GM12878 (cell line): ENCODE results near the gene THNSL1. TPM values are rescaled to one million over a fixed set of nuclear protein-coding genes. Genes with fewer than 3 reads are reported as not detected.

Source experiments
- ATAC-seq: fragments of 200-7000 bp; cut with Tn5 transposase; 3 replicates; pipeline ENCODE4 v1.9.1; 2020; ENCODE audit warnings: mild to moderate bottlenecking, moderate library complexity
- BruUV-seq: library from RNA; stranded (reverse); fragments of 400-500 nt; replicated peaks from 2 replicates; lab custom pipeline; 2021; lab: Mats Ljungman, UMichigan
- CTCF ChIA-PET: fragments of 300-600 bp; sonication (Branson Sonifier 250); formaldehyde crosslinking; extraction: SDS; loops from one replicate; lab custom pipeline; 2021; ENCODE audit warnings: inconsistent platforms; lab: Yijun Ruan, JAX
- POLR2A ChIA-PET: fragments of 350-600 bp; formaldehyde crosslinking; extraction: SDS; loops from one replicate; lab custom pipeline; 2021; ENCODE audit warnings: inconsistent platforms; lab: Charles Lee
- RAD21 ChIA-PET: fragments of 300-600 bp; sonication (Branson Sonifier 250); formaldehyde crosslinking; loops from one replicate; lab custom pipeline; 2023; ENCODE audit warnings: antibody characterized with exemption; ENCODE audit not compliant: unreplicated experiment; lab: Charles Lee
- SMC1A ChIA-PET: fragments of 300-600 bp; sonication (Branson Sonifier 250); formaldehyde crosslinking; loops from one replicate; lab custom pipeline; 2023; ENCODE audit not compliant: unreplicated experiment, uncharacterized antibody; lab: Charles Lee
- DNase-seq: peaks from one replicate; pipeline ENCODE4 v3.0.0-alpha.2; 2011; ENCODE audit warnings: low read depth, low spot score
- FAIRE-seq: peaks from 3 replicates; lab custom pipeline; 2011; peaks lifted over from hg19 to GRCh38; lab: Jason Lieb, UNC
- H2AFZ ChIP-seq: 2 replicates; pipeline ENCODE4 v1.6.0; 2011; ENCODE audit warnings: low read depth, low read length, control low read depth; ENCODE audit not compliant: control insufficient read depth
- H3K27ac ChIP-seq: 2 replicates; pipeline ENCODE4 v1.5.1; 2011; ENCODE audit warnings: control low read depth; ENCODE audit not compliant: control insufficient read depth, insufficient read depth
- H3K27me3 ChIP-seq, 2 experiments: replicated peaks in 1 of 2; 2 replicates each; pipeline versions ENCODE4 v1.6.0 to v1.6.1; 2011; ENCODE audit warnings: low read length in 1 of 2; ENCODE audit not compliant: control insufficient read depth in 2 of 2, insufficient read depth in 2 of 2
- H3K36me3 ChIP-seq, 2 experiments: 2 replicates each; pipeline ENCODE4 v1.5.1; 2011; ENCODE audit warnings: low read length in 1 of 2; ENCODE audit not compliant: control insufficient read depth in 2 of 2, insufficient read depth in 2 of 2
- H3K4me1 ChIP-seq: 2 replicates; pipeline ENCODE4 v1.6.1; 2011; ENCODE audit warnings: mild to moderate bottlenecking, low read length, moderate library complexity, mixed read lengths; ENCODE audit not compliant: control insufficient read depth, insufficient read depth
- H3K4me2 ChIP-seq: 2 replicates; pipeline ENCODE4 v1.6.0; 2011; ENCODE audit warnings: control low read depth; ENCODE audit not compliant: control insufficient read depth, insufficient read depth
- H3K4me3 ChIP-seq: fragments of 200-600 bp; sonication (generic); 2 replicates; pipeline ENCODE4 v1.5.1; 2016
- H3K79me2 ChIP-seq: 2 replicates; pipeline ENCODE4 v1.6.0; 2011; ENCODE audit warnings: low read length; ENCODE audit not compliant: control insufficient read depth, insufficient read depth
- H3K9ac ChIP-seq: 2 replicates; pipeline ENCODE4 v1.8.0; 2011; ENCODE audit warnings: low read length, control low read depth, mixed read lengths; ENCODE audit not compliant: control insufficient read depth, insufficient read depth
- H3K9me3 ChIP-seq: replicated peaks from 3 replicates; pipeline ENCODE4 v1.5.1; 2011; ENCODE audit warnings: mild to moderate bottlenecking, low read length; ENCODE audit not compliant: control insufficient read depth, insufficient read depth
- H4K20me1 ChIP-seq: 2 replicates; pipeline ENCODE4 v1.6.0; 2011; ENCODE audit not compliant: control insufficient read depth, insufficient read depth
- BHLHE40 ChIP-seq, 2 experiments: fragments of 450-650 bp in 1 of 2; IDR thresholded peaks; 2 replicates each; pipeline ENCODE4 v1.6.1; 2011 to 2017; ENCODE audit warnings: low read depth in 2 of 2, borderline replicate concordance in 1 of 2, improper control_type of control experiment in 1 of 2, low read length in 1 of 2, mild to moderate bottlenecking in 1 of 2
- BRCA1 ChIP-seq: IDR thresholded peaks from 2 replicates; pipeline ENCODE4 v1.6.1; 2011; ENCODE audit warnings: low read depth, low read length, improper control_type of control experiment
- ETV6 ChIP-seq, 2 experiments: fragments of 450-650 bp in 1 of 2; IDR thresholded peaks in 1 of 2; conservative IDR thresholded peaks in 1 of 2; 2 replicates each; pipeline ENCODE4 v1.6.1; 2014; ENCODE audit warnings: antibody characterized with exemption in 1 of 2, borderline replicate concordance in 1 of 2, low read depth in 1 of 2, mild to moderate bottlenecking in 1 of 2, moderate library complexity in 1 of 2
- PRDM15 ChIP-seq: fragments of 450-650 bp; formaldehyde crosslinking; IDR thresholded peaks from 2 replicates; pipeline ENCODE4 v1.4.0; 2020; ENCODE audit warnings: mild to moderate bottlenecking, moderate library complexity
- SUZ12 ChIP-seq: fragments of 200-600 bp; sonication (generic); IDR thresholded peaks from one replicate; pipeline ENCODE4 v1.6.1; 2018; ENCODE audit warnings: antibody characterized with exemption, mild to moderate bottlenecking; ENCODE audit not compliant: unreplicated experiment
- TARDBP ChIP-seq: IDR thresholded peaks from 2 replicates; pipeline ENCODE4 v1.6.1; 2016; ENCODE audit warnings: borderline replicate concordance
- ZNF622 ChIP-seq: fragments of 450-650 bp; IDR thresholded peaks from 2 replicates; pipeline ENCODE4 v1.6.1; 2017; ENCODE audit warnings: mild to moderate bottlenecking, inconsistent platforms
- WGBS: methylation state at CpG from one replicate; pipeline ENCODE4 v1.1.6; 2016; ENCODE audit warnings: low lambda C conversion rate; ENCODE audit not compliant: insufficient replicate concordance, insufficient coverage; ENCODE audit errors: missing lambda C conversion rate; 5-methylcytosine and 5-hydroxymethylcytosine counted together
- in situ Hi-C: fragments of 300-500 bp; cut with MboI; formaldehyde crosslinking; loops from 9 replicates; pipeline ENCODE4 v1.14.3; 2018; ENCODE audit warnings: mixed read lengths
- intact Hi-C: fragments of 100-400 bp; cut with micrococcal nuclease; formaldehyde crosslinking; loops from one replicate; pipeline ENCODE4 v1.14.2; 2022; ENCODE audit not compliant: unreplicated experiment
- polyA plus RNA-seq, 11 experiments: library from polyadenylated mRNA; depleted of rRNA in 4 of 11; unstranded in 6 of 11; stranded (reverse) in 5 of 11; fragments of >200 nt; fragmentation: Nextera tagmentation in 4 of 11; fragmentation: Illumina TruSeq in 1 of 11; extraction: Ambion mirVana in 4 of 11; extraction: Trizol in 1 of 11; gene quantifications; 1 replicate in 1 of 11; 2 replicates in 10 of 11; pipeline versions ENCODE4 v1.2.1 to v1.2.3, GENCODE V29; 2011 to 2016; ENCODE audit warnings: inconsistent platforms in 2 of 11, missing spikeins in 2 of 11, low read depth in 1 of 11
- total RNA-seq, 4 experiments: library from RNA; depleted of rRNA in 3 of 4; stranded (reverse); fragments of >200 nt in 3 of 4; fragmentation: Illumina TruSeq in 1 of 4; extraction: Trizol in 1 of 4; gene quantifications; 2 replicates each; pipeline versions ENCODE4 v1.2.1 to v1.2.3, GENCODE V29; 2013 to 2021
- TF ChIP-seq, protein P1 (sequence below): fragments of 150-350 bp; IDR thresholded peaks from 2 replicates; pipeline ENCODE4 v1.6.1; 2016; ENCODE audit warnings: low read depth, low read length
- TF ChIP-seq, protein P2 (sequence below): fragments of 450-650 bp; IDR thresholded peaks from 2 replicates; pipeline ENCODE4 v1.6.1; 2017; ENCODE audit warnings: antibody characterized with exemption, mild to moderate bottlenecking, moderate library complexity
- TF ChIP-seq, protein P3 (sequence below): fragments of 450-650 bp; IDR thresholded peaks from 2 replicates; pipeline ENCODE4 v1.6.1; 2018; ENCODE audit warnings: borderline replicate concordance, mild to moderate bottlenecking; ENCODE audit not compliant: partially characterized antibody

THNSL1 gene
- total and polyA plus RNA-seq, 10 of the 15 experiments (the other 5 are each of a cell fraction or from before 2014, with no cell fraction given): 4.2 to 17.5 (median 6.2) TPM

DNA sequence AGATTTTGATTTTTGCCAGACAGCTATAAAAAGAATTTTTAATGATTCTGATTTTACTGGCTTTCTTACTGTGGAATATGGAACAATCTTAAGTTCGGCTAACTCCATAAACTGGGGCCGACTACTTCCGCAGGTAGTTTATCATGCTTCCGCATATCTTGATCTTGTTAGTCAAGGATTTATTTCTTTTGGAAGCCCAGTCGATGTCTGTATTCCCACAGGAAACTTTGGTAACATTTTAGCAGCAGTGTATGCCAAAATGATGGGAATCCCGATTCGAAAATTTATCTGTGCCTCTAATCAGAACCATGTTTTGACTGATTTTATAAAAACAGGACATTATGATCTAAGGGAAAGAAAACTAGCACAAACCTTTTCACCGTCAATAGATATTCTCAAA, 8.1 kb downstream of the THNSL1 start:
- Histone ChIP-seq H3K36me3 (no peaks in the 10 kb centered on the region), H3K4me2 (no peak overlapping the region), H3K4me1 (no peaks in the 10 kb centered on the region), H3K27me3 (no peaks in the 10 kb centered on the region), H3K27ac (no peak overlapping the region), H3K9me3 (no peaks in the 10 kb centered on the region), H3K9ac (no peak overlapping the region), H4K20me1 (no peaks in the 10 kb centered on the region), H2AFZ (no peak overlapping the region), H3K4me3 (no peak overlapping the region), H3K79me2 (no peaks in the 10 kb centered on the region)
- no peak for FAIRE-seq
- intact Hi-C loops: no loop called here
- WGBS: 95% methylated on average over 8 of the region's 8 CpGs
- no peak for DNase-seq
- SMC1A ChIA-PET: interaction anchor here (0.5 to 3.8 kb wide), 7 partner anchors 12 to 407 kb away, joined by 3 to 18 read pairs (median 4); no protein-coding TSS in a partner anchor
- POLR2A ChIA-PET: no interaction called here
- TF ChIP-seq ETV6 (conservative IDR thresholded peaks at IDR 0.05 in 1 of 2, IDR thresholded peaks at IDR 0.05 in 1 of 2; ENCODE audit: borderline replicate concordance in 1 of 2, low read depth in 1 of 2): no peak
- TF ChIP-seq BHLHE40 (IDR thresholded peaks at IDR 0.05; ENCODE audit: borderline replicate concordance in 1 of 2, low read depth in 2 of 2, low read length in 1 of 2): no peak
- TF ChIP-seq PRDM15 (CRISPR knock-in tag): no peak
- TF ChIP-seq, protein P1, sequence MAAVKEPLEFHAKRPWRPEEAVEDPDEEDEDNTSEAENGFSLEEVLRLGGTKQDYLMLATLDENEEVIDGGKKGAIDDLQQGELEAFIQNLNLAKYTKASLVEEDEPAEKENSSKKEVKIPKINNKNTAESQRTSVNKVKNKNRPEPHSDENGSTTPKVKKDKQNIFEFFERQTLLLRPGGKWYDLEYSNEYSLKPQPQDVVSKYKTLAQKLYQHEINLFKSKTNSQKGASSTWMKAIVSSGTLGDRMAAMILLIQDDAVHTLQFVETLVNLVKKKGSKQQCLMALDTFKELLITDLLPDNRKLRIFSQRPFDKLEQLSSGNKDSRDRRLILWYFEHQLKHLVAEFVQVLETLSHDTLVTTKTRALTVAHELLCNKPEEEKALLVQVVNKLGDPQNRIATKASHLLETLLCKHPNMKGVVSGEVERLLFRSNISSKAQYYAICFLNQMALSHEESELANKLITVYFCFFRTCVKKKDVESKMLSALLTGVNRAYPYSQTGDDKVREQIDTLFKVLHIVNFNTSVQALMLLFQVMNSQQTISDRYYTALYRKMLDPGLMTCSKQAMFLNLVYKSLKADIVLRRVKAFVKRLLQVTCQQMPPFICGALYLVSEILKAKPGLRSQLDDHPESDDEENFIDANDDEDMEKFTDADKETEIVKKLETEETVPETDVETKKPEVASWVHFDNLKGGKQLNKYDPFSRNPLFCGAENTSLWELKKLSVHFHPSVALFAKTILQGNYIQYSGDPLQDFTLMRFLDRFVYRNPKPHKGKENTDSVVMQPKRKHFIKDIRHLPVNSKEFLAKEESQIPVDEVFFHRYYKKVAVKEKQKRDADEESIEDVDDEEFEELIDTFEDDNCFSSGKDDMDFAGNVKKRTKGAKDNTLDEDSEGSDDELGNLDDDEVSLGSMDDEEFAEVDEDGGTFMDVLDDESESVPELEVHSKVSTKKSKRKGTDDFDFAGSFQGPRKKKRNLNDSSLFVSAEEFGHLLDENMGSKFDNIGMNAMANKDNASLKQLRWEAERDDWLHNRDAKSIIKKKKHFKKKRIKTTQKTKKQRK: no peak
- TF ChIP-seq, protein P2, sequence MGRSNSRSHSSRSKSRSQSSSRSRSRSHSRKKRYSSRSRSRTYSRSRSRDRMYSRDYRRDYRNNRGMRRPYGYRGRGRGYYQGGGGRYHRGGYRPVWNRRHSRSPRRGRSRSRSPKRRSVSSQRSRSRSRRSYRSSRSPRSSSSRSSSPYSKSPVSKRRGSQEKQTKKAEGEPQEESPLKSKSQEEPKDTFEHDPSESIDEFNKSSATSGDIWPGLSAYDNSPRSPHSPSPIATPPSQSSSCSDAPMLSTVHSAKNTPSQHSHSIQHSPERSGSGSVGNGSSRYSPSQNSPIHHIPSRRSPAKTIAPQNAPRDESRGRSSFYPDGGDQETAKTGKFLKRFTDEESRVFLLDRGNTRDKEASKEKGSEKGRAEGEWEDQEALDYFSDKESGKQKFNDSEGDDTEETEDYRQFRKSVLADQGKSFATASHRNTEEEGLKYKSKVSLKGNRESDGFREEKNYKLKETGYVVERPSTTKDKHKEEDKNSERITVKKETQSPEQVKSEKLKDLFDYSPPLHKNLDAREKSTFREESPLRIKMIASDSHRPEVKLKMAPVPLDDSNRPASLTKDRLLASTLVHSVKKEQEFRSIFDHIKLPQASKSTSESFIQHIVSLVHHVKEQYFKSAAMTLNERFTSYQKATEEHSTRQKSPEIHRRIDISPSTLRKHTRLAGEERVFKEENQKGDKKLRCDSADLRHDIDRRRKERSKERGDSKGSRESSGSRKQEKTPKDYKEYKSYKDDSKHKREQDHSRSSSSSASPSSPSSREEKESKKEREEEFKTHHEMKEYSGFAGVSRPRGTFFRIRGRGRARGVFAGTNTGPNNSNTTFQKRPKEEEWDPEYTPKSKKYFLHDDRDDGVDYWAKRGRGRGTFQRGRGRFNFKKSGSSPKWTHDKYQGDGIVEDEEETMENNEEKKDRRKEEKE: no peak
- TF ChIP-seq TARDBP: no peak
- no peak for TF ChIP-seq ZNF622
- TF ChIP-seq, protein P3, sequence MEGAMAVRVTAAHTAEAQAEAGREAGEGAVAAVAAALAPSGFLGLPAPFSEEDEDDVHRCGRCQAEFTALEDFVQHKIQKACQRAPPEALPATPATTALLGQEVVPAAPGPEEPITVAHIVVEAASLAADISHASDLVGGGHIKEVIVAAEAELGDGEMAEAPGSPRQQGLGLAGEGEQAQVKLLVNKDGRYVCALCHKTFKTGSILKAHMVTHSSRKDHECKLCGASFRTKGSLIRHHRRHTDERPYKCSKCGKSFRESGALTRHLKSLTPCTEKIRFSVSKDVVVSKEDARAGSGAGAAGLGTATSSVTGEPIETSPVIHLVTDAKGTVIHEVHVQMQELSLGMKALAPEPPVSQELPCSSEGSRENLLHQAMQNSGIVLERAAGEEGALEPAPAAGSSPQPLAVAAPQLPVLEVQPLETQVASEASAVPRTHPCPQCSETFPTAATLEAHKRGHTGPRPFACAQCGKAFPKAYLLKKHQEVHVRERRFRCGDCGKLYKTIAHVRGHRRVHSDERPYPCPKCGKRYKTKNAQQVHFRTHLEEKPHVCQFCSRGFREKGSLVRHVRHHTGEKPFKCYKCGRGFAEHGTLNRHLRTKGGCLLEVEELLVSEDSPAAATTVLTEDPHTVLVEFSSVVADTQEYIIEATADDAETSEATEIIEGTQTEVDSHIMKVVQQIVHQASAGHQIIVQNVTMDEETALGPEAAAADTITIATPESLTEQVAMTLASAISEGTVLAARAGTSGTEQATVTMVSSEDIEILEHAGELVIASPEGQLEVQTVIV: no peak
- no peak for TF ChIP-seq BRCA1
- TF ChIP-seq SUZ12: no peak
- RAD21 ChIA-PET: interaction anchor here (6.5 kb wide), 1 partner anchor 56 kb away, joined by 33 read pairs; no protein-coding TSS in a partner anchor
- ATAC-seq: no peak
- in situ Hi-C loops: no loop called here
- no TSS peak for BruUV-seq
- CTCF ChIA-PET: interaction anchor here (1.0 to 7.0 kb wide), 4 partner anchors 8 to 407 kb away, joined by 3 to 52 read pairs (median 3); partner anchors contain the start of genes ENKUR and THNSL1
